HG02938 (cell line): ENCODE measurements around the gene SLC35D2.

Experiments used
- ATAC-seq: cut with Tn5 transposase; IDR thresholded peaks from one replicate; pipeline ENCODE4 v1.9.1; 2021; ENCODE audit warnings: mild to moderate bottlenecking, moderate library complexity; ENCODE audit not compliant: unreplicated experiment

SLC35D2 gene

DNA sequence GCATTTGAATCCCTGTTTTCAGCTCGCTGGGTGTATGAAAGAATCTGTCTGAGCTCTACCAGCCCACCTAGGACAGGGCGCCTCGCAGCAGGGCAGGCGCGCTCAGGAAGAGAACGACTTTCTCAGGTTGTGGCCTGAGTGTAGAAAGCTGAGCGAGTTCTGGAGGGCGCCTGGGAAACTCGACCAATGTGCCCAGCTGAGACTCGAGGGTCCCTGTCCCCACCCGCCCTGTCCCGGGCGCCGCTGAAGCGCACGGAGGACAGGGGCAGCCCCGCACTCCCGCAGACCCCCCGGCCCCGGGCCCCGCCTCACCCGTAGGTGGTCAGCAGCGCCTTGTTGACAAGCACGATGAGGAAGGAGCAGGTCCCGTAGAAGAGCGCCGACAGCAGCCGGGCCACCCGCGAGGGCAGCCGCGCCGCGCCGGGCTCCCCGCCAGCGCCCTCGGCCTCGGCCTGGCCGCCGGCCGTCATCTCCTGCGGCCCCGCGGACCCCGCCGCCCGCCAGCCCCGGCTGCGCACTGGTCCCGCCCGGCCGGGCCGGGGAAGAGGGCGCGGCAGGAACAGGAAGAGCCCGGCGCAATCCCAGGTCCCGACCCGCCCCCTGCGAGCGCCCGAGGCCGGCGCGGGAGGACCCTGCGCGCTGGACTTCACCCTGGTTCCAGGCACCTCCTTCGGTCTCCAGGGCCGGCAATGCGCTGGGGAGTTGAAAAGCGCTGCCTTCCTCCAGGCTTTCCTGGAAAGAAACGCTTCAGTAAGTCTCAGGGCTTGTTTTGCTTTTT is at the start of gene SLC35D2:
Gene SLC35D2, minus strand, starts transcription at position 547 of the 778 bp plus-strand sequence. Its CDS starts 77 bp downstream, at position 470.
- ATAC-seq, result no peak

DNA sequence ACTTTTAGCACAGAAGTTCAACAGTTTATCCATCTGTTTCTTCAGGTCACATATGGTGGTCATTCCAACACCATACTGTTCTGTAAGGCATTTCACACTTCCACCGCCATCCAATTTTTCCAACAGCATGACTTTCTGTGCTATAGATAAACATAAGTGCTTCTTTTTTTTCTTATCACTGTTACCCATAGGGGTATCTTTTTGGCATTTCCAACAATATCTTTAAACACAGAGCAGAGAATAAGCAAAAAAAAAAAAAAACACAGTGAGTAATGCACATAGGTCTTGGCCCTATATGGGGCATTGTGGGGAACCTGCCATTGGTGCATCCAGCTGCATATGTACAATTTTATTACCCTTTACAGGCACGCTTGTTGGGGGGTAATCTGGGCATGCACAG is 46.9 kb upstream of the SLC35D2 start:
- no peak for ATAC-seq

- no peak for ATAC-seq
Observed at GRCh38 chr9:96429732-96430131, 46.2 kb upstream of the SLC35D2 start.

GRCh38 chr9:96425500-96426169 is 42.1 kb upstream of the SLC35D2 start:
- ATAC-seq, result no peak

GRCh38 chr9:96423985-96424336 is 40.5 kb upstream of the SLC35D2 start:
- no peak for ATAC-seq

GRCh38 chr9:96423322-96423984 is 39.9 kb upstream of the SLC35D2 start:
- ATAC-seq, result no peak

DNA sequence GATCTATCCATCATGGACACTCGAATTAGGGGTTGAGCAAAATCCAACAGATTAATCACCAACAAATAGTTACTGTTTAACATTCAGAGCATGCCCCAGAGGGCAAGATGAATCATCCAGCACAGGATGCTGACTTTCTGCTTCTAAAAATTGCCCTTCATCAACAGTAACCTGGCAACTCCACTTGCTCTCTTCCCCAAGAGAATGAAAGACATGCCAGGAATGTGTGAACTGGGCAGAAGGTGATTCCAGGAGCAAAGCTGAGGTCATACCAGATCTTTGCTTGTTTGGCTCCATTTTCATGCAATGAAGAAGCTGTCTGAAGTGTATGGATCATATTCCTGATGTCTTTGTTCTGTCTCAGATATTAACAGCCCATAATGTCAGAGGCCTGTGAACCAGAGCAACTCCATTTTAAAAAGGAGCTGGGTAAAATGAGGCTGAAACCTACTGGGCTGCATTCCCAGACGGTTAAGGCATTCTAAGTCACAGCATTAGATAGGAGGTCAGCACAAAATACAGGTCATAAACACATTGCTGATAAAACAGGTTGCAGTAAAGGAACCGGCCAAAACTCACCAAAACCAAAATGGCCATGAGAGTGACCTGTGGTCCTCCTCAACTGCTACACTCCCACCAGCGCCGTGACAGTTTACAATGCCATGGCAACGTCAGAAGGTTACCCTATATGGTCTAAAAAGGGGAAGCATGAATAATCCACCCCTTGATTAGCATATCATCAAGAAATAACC is 37.1 kb upstream of the SLC35D2 start:
- no peak for ATAC-seq

- ATAC-seq, result no peak
Observed at GRCh38 chr9:96419691-96419969, 36.1 kb upstream of the SLC35D2 start.

DNA sequence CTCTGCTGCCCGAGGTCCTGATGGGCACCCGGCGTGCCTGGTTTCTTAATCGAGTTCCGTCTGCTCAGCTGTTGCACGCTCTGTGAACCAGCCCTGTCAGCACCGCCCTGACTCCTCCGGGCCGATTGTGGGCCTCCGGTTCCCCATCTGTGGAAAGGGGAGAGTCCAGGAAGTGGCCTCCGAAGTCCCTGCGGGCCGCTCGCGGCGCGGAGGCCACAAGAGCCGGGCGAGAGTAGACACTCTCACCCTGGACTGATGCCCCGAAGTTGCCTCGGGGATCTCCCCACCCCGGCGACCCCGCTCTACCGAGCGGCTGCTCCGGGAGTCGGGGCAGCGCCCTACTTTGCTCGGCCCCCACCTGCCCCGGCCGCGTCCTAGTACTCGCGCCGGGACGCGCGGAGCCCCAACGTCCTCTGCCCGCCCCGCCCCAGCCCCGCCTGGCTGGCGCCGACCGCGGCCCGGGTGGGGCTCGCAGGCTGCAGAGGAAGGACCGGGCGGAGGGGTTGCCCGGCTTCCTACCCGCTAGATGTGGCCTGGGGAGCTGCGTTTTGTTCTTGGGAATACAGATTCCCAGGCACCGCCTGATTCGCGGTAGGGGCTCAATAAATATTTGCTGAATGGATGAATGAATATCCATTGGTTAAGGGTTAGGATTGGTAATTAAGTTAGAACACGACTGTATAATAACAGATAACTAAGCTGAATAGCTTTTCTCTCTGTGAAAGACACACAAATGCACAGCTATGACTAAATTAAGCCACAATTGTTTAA is 35.6 kb upstream of the SLC35D2 start:
- peak; percentile 17 for ATAC-seq

DNA sequence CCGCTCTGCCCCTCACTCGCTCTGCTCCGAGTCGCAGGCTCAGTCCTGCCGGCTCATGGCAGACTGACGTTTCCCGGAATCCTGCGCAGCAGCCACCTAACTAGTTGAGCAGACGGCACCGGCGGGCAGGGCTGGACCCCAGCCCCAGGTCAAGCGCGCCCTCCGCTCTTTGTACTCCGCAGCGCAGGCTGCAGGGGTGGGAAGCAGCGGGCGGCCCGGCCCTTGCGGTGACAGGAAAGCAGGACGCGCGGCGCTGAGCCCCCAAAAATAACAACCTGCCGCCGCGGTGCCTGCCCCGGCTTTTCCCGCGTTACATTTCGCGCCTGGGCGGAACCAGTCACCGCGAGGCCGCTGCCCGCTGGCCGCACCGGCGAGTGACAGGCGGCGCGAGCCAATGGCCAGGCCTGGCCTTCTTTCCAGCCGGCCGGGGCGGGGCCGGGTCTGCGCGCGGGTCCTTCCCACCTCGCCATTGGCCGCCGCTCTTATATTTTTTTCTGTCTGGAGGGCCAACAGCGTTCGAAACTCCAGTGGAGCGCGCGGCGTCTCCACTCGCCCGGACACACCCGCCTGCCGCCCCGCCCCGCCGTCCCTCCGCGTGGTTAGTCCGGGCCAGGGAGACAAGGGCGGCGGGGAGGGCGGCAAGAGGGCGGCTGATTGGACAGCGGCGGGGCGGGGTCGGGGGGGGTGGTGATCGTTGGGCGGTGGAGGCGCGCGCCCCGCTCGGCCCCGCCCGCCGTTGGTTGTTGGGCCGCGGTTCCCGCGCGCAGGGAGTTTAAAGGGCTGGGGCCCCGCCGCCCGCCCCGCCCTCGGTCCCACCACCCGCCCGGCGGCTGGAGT is 34.8 kb upstream of the SLC35D2 start, which contains the start of gene ZNF367:
Gene ZNF367, minus strand, starts transcription at position 288 of the 837 bp plus-strand sequence. CDS start 338 bp downstream, outside the sequence.
- peak; percentile 46 for ATAC-seq

- ATAC-seq, result peak; percentile 0
Observed at GRCh38 chr9:96417661-96418082, 34.2 kb upstream of the SLC35D2 start.

DNA sequence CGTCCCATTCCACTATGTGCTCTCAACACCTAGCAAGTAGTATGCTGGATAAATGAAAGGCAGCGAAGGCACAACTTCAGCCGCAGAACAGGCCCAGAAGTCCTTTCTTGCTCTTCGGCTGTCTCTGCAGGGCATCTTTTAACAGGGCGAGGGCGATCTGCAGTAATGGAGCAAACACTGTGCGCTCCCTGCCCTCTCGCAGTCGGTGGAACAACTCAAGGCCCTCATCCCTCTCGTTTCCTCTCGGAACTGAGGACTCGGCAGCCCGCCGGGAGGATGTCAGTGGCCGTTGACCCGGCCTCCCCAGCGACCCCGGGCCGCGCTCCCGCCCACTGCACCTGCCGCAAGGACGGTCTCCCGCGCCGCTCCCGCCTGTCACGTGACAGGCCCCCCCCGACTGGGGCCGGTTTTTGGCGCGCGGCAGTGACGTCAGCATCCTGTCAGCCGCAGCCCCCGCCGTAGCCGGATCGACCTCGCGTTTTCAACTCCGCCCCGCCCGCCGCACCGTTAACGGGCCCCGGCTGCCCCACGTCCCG is 33.6 kb upstream of the SLC35D2 start:
- peak; percentile 20 for ATAC-seq

GRCh38 chr9:96413302-96414221 is 30.1 kb upstream of the SLC35D2 start:
- ATAC-seq, result peak; percentile 25

DNA sequence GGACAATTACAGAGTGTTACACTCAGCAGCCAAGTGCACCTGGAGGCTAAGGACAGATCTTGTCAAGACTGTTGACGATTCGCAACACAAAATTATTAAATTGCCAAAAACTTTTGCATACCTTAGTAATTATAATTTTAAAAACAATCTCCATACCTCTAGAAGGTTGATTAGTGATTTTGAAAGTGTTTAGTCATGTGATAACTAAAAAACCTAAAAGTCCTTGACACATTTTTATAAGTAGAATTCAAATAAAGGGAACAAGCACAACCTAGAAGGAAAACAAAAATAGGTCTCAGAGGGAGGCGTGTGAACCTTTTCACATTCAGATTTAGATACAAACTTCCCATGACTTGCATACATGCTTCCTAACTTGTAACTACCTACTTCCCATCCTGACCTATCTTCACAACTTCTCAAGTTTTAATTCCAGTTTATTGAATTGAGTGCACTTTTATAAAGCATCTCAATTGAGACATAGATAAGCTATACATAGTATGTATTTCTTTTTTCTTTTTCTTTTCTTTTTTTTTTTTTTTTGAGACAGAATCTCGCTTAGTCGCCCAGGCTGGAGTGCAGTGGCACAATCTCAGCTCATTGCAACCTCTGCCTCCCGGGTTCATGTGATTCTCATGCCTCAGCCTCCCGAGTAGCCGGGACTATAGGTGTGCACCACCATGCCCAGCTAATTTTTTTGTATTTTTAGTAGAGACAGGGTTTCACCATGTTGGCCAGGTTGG is 28.8 kb upstream of the SLC35D2 start:
- no peak for ATAC-seq

DNA sequence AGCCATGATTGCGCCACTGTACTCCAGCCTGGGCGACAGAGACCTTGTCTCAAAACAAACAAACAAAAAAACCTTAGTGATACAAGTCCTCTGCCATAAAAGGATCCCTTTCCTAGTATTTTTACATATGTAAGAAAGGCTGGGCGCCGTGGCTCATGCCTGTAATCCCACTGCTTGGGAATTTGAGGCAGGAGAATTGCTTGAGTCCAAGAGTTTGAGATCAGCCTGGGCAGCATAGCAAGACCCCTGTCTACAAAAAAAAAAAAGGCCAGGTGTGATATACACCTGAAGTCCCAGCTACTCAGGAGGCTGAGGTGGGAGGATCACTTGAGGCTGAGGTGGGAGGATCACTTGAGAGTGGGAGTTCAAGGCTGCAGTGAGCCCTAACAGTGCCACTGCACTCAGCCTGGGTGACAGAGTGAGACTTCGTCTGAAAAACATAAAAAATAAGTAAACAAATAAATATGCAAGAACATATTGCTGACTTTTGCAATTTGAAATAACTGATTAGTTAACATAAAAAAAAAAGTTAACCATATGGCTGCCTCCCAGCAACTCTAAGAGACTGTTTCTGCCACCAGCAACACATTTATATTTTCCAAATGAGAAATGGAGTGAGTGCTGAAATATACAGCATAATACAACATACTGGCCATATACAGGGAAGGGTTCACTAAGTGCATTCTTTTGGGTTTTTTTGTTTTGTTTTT is 27.8 kb upstream of the SLC35D2 start:
- no peak for ATAC-seq

DNA sequence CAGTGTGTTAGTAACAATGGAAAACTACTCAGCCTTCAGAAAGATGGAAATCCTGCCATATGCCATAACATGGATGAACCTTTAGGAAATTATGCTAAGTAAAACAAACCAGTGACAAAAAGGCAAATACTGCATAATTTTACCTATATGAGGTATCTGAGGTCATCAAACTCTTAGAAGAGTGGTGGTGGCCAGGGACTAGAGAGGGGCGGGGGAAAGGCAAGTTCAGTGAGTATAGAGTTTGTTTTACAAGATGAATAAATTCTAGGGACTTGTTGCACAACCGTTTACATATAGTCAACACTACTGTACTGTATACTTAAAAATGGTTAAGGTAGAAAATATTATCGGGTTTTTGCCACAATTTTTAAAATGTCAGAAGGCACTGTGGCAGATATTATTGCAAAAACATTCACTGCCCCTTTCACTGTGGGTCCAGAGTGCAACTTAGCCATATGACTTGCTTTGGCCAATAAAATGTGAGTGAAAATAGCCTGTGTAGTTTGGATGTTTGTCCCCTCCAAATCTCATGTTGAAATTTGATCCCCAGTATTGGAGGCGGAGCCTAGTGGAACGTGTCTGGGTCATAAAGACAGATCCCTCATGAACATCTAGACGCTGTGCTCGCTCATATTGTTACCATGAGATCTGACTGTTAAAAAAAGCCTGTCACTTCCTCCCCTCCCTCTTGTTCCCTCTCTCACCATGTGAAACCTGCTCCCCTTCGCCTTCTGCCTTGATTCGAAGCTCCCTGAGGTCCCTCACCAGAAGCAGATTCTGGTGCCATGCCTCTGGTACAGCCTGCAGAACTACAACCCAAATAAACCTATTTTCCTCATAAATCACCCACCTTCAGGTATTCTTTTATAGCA is 25.1 kb upstream of the SLC35D2 start:
- no peak for ATAC-seq
